ENCODE measurements around the gene SNX24.

The SNX24 gene

DNA sequence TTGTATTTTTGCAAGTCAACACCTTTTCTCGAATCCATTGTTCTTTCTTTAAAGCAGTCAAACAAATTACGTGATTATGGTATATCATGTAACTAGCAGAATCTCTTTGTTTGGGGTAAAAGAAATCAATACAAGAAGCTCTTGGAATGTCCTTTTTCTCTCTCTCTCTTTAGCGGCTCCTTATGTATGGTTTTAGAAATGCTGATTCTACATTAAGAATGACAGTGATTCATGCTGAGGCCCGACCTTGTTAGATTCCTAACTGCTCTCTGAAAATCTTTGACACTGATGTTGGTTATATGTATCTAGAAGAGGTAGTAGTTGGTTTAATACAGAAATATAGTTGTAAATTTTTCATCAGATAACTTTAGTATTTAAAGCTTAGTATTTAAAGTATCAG lies 76.4 kb downstream of the SNX24 start:
- Histone ChIP-seq H3K27me3 (ENCODE audit: insufficient read depth, poor library complexity, severe bottlenecking) (no peaks in the 10 kb centered on the region), H3K4me3 (replicated peaks; ENCODE audit: insufficient read depth, low read length) (no peak overlapping the region), H3K27ac (replicated peaks) (no peak overlapping the region)
- no peak for DNase-seq (ENCODE audit: low read depth in 1 of 2, low spot score in 1 of 2)
- TF ChIP-seq GABPA (IDR thresholded peaks at IDR 0.05; ENCODE audit: low read depth), result no peak
- TF ChIP-seq CTCF (IDR thresholded peaks at IDR 0.05; ENCODE audit: insufficient read depth, low read length), result no peak
- TF ChIP-seq POLR2AphosphoS5 (IDR thresholded peaks at IDR 0.05; ENCODE audit: low read depth), result no peak
- TF ChIP-seq, protein P1, sequence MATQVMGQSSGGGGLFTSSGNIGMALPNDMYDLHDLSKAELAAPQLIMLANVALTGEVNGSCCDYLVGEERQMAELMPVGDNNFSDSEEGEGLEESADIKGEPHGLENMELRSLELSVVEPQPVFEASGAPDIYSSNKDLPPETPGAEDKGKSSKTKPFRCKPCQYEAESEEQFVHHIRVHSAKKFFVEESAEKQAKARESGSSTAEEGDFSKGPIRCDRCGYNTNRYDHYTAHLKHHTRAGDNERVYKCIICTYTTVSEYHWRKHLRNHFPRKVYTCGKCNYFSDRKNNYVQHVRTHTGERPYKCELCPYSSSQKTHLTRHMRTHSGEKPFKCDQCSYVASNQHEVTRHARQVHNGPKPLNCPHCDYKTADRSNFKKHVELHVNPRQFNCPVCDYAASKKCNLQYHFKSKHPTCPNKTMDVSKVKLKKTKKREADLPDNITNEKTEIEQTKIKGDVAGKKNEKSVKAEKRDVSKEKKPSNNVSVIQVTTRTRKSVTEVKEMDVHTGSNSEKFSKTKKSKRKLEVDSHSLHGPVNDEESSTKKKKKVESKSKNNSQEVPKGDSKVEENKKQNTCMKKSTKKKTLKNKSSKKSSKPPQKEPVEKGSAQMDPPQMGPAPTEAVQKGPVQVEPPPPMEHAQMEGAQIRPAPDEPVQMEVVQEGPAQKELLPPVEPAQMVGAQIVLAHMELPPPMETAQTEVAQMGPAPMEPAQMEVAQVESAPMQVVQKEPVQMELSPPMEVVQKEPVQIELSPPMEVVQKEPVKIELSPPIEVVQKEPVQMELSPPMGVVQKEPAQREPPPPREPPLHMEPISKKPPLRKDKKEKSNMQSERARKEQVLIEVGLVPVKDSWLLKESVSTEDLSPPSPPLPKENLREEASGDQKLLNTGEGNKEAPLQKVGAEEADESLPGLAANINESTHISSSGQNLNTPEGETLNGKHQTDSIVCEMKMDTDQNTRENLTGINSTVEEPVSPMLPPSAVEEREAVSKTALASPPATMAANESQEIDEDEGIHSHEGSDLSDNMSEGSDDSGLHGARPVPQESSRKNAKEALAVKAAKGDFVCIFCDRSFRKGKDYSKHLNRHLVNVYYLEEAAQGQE (IDR thresholded peaks at IDR 0.05; ENCODE audit: insufficient replicate concordance, low read depth), result no peak
- no peak for TF ChIP-seq SPI1 (IDR thresholded peaks at IDR 0.05; ENCODE audit: borderline replicate concordance, low read depth)

DNA sequence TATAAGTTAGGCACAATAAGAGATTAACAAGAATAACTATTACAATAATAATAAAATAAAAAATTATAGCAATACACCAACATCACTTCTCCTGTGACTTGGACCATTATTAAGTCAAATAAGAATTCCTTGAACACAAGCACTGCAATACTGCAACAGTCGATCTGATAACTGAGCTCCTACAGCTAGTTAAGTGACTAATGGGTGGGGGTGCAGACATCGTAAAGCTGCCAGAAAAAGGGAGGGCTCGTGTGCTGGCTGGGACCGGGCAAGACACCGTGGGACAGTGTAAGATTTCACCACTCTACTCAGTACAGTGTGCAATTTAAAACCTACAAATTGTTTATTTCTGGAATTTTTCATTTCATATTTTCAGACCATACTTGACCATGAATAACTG lies 78.8 kb downstream of the SNX24 start:
- DNase-seq (ENCODE audit: low read depth in 1 of 2, low spot score in 1 of 2), result no peak
- TF ChIP-seq CTCF (IDR thresholded peaks at IDR 0.05; ENCODE audit: insufficient read depth, low read length) (no peak), POLR2AphosphoS5 (IDR thresholded peaks at IDR 0.05; ENCODE audit: low read depth) (no peak), GABPA (IDR thresholded peaks at IDR 0.05; ENCODE audit: low read depth) (no peak), SPI1 (IDR thresholded peaks at IDR 0.05; ENCODE audit: borderline replicate concordance, low read depth) (no peak)
- TF ChIP-seq, protein P1 (IDR thresholded peaks at IDR 0.05; ENCODE audit: insufficient replicate concordance, low read depth), result no peak
- no peaks in the 10 kb centered on the region for H3K27me3 ChIP-seq (ENCODE audit: insufficient read depth, poor library complexity, severe bottlenecking)

GRCh38 chr5:122924719-122925395 lies 79.4 kb downstream of the SNX24 start:
- H3K27ac ChIP-seq (replicated peaks), result no peak overlapping the region
- DNase-seq (ENCODE audit: low read depth in 1 of 2, low spot score in 1 of 2), result no peak
- H3K27me3 ChIP-seq (ENCODE audit: insufficient read depth, poor library complexity, severe bottlenecking), result no peaks in the 10 kb centered on the region
- H3K4me3 ChIP-seq (replicated peaks; ENCODE audit: insufficient read depth, low read length), result no peak overlapping the region
- TF ChIP-seq GABPA (IDR thresholded peaks at IDR 0.05; ENCODE audit: low read depth), result no peak

More for the DNA sequence above, 78.8 kb downstream of the SNX24 start:
- H3K4me3 ChIP-seq (replicated peaks; ENCODE audit: insufficient read depth, low read length), result no peak overlapping the region
- no peak overlapping the region for H3K27ac ChIP-seq (replicated peaks)

DNA sequence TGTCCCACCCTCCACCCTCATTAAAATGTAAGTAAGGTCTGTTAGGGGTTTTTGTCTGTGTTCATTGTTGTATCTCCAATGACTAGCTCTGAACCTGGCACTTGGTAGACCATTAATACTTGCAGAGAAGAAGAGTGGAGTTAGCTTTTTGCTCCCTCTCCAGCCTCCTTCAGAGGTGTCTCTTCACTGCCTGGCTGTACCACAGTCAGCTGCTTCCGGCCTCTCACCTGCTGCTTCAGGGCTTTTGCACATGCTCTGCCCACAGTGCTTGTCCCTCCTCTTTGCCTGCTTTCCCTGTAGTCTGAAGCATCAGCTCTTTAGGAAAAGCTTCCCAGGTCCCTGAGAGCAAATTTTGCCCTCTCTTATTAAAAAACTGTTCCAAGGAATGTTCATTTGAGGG lies 83.6 kb downstream of the SNX24 start:
- Histone ChIP-seq H3K27ac (replicated peaks) (no peak overlapping the region), H3K4me3 (replicated peaks; ENCODE audit: insufficient read depth, low read length) (no peak overlapping the region), H3K27me3 (ENCODE audit: insufficient read depth, poor library complexity, severe bottlenecking) (no peaks in the 10 kb centered on the region)
- no peak for DNase-seq (ENCODE audit: low read depth in 1 of 2, low spot score in 1 of 2)
- TF ChIP-seq, protein P1 (IDR thresholded peaks at IDR 0.05; ENCODE audit: insufficient replicate concordance, low read depth), result no peak
- TF ChIP-seq GABPA (IDR thresholded peaks at IDR 0.05; ENCODE audit: low read depth), result no peak
- no peak for TF ChIP-seq CTCF (IDR thresholded peaks at IDR 0.05; ENCODE audit: insufficient read depth, low read length)
- TF ChIP-seq POLR2AphosphoS5 (IDR thresholded peaks at IDR 0.05; ENCODE audit: low read depth), result no peak
- no peak for TF ChIP-seq SPI1 (IDR thresholded peaks at IDR 0.05; ENCODE audit: borderline replicate concordance, low read depth)

Measured in HL-60 (cell line).